Hindlimb muscle (tissue), 1 donor: ENCODE data around the gene NUP210L. TPM values are rescaled to one million over a fixed set of nuclear protein-coding genes. Genes with fewer than 3 reads are reported as not detected.

Source experiments
- polyA plus RNA-seq: library from polyadenylated mRNA; unstranded; fragments of 120-200 nt; gene quantifications from one replicate; pipeline ENCODE4 v1.2.1, GENCODE V29; 2013; ENCODE audit not compliant: insufficient read length

The NUP210L gene
- polyA plus RNA-seq, 1 donor = not detected

Other genes starting within 250 kb of the NUP210L start
- gene GATAD2B, start 232.1 kb downstream of the NUP210L start, polyA plus RNA-seq = 19.6 TPM
- gene DENND4B, start 208.4 kb downstream of the NUP210L start, polyA plus RNA-seq = 39.7 TPM
- 23.3 TPM for gene CRTC2, start 196.5 kb downstream of the NUP210L start, polyA plus RNA-seq
- gene SLC39A1, start 191.5 kb downstream of the NUP210L start, polyA plus RNA-seq = 43.9 TPM
- 16.1 TPM for gene CREB3L4, start 187.2 kb downstream of the NUP210L start, polyA plus RNA-seq
- 72.1 TPM for gene JTB, start 177.4 kb downstream of the NUP210L start, polyA plus RNA-seq
- gene RAB13, start 168.7 kb downstream of the NUP210L start, polyA plus RNA-seq = 74.0 TPM
- gene RPS27, start 164.3 kb downstream of the NUP210L start, polyA plus RNA-seq = 3,171 TPM
- gene TPM3, start 37.0 kb upstream of the NUP210L start, polyA plus RNA-seq = 319 TPM
- not detected for gene CFAP141, start 51.3 kb upstream of the NUP210L start, polyA plus RNA-seq
- 108 TPM for gene UBAP2L, start 65.9 kb upstream of the NUP210L start, polyA plus RNA-seq
- 67.5 TPM for gene HAX1, start 117.6 kb upstream of the NUP210L start, polyA plus RNA-seq
- not detected for gene AQP10, start 166.0 kb upstream of the NUP210L start, polyA plus RNA-seq
- 22.4 TPM for gene ATP8B2, start 170.5 kb upstream of the NUP210L start, polyA plus RNA-seq